ENCODE measurements around the gene RNH1.

GRCh38 chr11:471468-472145 is 35.4 kb downstream of the RNH1 start:
- no peak for TF ChIP-seq NRF1 (IDR thresholded peaks at IDR 0.05; ENCODE audit: low read depth, low read length)
- no peak for TF ChIP-seq CTCF (IDR thresholded peaks at IDR 0.05)
- TF ChIP-seq YY1 (IDR thresholded peaks at IDR 0.05; ENCODE audit: low read depth) = no peak
- TF ChIP-seq RAD21 (IDR thresholded peaks at IDR 0.05; ENCODE audit: low read length) = no peak
- no peak for TF ChIP-seq USF2 (IDR thresholded peaks at IDR 0.05; ENCODE audit: borderline replicate concordance, low read depth, low read length)

Data from SK-N-SH (cell line).